GM12891 (cell line): Measurements from ENCODE around the gene COL10A1.

Experiments
- PAX5 ChIP-seq: IDR thresholded peaks from 2 replicates; pipeline ENCODE4 v1.6.1; 2011; ENCODE audit warnings: low read length, moderate library complexity, mild to moderate bottlenecking; ENCODE audit not compliant: insufficient read depth, severe bottlenecking
- POLR2A ChIP-seq: IDR thresholded peaks from 2 replicates; pipeline ENCODE4 v1.6.1; 2011; ENCODE audit warnings: low read depth, low read length, control low read depth
- POLR2AphosphoS5 ChIP-seq: IDR thresholded peaks from 2 replicates; pipeline ENCODE4 v1.6.1; 2011; ENCODE audit warnings: low read depth, low read length, control low read depth
- POU2F2 ChIP-seq: IDR thresholded peaks from 2 replicates; pipeline ENCODE4 v1.6.1; 2011; ENCODE audit warnings: low read depth, mild to moderate bottlenecking, control low read depth, low read length, moderate library complexity
- TAF1 ChIP-seq: IDR thresholded peaks from 2 replicates; pipeline ENCODE4 v1.6.1; 2011; ENCODE audit warnings: low read depth, low read length, control low read depth

- TF ChIP-seq POLR2AphosphoS5 (no peak), TAF1 (no peak), POLR2A (no peak), POU2F2 (no peak), PAX5 (no peak)
These were observed 48.0 kb upstream of the COL10A1 start for GRCh38 chr6:116173928-116174327.
